GM12864 (cell line): ENCODE data around the gene DICER1.
"Not testable (repeated sequence)": the region's sequence is repeated elsewhere in the genome, so short reads cannot be mapped to it uniquely, and the experiment has no call there.

Experiments used
- DNase-seq: peaks from one replicate; pipeline ENCODE4 v3.0.0-alpha.2; 2011; ENCODE audit warnings: low read depth
- H3K4me3 ChIP-seq: 2 replicates; pipeline ENCODE4 v1.5.1; 2011; ENCODE audit warnings: mild to moderate bottlenecking, low read depth, low read length, control low read depth
- TF ChIP-seq, protein P1 (sequence below): IDR thresholded peaks from 2 replicates; pipeline ENCODE4 v1.5.1; 2011; ENCODE audit warnings: low read depth, mild to moderate bottlenecking, moderate library complexity, low read length, control low read depth, inconsistent platforms; ENCODE audit errors: missing control alignments

DICER1 gene

DNA sequence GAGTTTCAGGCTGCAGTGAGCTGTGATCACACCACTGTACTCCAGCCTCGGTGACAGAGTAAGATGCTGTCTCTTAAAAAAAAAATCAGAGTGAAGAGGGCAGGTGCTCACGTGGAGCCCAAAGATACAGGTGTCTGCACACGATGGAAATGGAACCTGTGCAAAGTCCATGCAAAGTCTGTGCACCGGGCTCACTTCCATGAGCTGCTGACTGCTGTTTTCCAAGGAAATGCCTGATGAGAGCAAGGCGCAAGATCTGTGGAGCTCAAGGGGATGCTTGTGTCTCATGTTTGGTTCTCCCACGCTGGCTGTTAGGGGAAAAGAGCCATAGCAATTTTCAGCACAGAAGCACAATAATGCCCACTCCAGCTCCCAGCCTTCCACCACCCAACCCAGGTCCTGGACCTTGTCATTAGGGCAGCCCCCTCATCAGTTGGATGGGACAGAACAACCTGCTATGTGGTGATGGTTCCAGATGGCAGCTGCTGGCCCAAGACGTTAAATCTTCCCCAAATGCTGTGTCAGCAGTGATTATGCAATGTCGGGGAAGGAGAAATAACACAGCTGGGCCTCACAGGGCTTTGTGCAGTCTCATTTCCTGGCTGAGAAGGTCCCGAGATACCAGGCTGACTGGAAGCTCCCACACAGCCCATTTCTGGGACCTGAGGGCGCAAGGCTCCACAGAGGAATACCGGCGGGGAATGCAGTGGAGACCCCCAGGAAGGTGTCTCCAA is 27.9 kb upstream of the DICER1 start:
- H3K4me3 ChIP-seq = no peak overlapping the region
- TF ChIP-seq, protein P1, sequence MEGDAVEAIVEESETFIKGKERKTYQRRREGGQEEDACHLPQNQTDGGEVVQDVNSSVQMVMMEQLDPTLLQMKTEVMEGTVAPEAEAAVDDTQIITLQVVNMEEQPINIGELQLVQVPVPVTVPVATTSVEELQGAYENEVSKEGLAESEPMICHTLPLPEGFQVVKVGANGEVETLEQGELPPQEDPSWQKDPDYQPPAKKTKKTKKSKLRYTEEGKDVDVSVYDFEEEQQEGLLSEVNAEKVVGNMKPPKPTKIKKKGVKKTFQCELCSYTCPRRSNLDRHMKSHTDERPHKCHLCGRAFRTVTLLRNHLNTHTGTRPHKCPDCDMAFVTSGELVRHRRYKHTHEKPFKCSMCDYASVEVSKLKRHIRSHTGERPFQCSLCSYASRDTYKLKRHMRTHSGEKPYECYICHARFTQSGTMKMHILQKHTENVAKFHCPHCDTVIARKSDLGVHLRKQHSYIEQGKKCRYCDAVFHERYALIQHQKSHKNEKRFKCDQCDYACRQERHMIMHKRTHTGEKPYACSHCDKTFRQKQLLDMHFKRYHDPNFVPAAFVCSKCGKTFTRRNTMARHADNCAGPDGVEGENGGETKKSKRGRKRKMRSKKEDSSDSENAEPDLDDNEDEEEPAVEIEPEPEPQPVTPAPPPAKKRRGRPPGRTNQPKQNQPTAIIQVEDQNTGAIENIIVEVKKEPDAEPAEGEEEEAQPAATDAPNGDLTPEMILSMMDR = no peak
- DNase-seq = no peak

DNA sequence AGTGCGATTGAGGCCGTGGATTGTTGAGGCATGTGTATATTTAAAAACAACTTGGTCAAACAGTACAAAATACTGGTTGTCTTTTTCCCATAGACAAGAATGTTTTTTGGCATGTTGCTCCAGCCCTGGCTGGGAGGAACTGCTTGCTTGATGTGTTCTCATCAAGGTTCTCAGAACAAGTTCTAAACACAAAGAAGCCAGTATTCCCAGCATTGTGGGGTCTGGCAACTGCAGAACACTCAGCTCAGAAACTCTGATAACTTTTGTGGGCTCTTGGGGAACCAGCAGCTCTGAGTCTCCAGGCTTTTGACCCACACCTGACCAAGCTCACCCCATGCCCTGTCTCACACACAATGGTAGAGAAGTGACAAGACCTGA is 27.1 kb upstream of the DICER1 start:
- H3K4me3 ChIP-seq = no peak overlapping the region
- DNase-seq = no peak
- TF ChIP-seq, protein P1 = no peak

DNA sequence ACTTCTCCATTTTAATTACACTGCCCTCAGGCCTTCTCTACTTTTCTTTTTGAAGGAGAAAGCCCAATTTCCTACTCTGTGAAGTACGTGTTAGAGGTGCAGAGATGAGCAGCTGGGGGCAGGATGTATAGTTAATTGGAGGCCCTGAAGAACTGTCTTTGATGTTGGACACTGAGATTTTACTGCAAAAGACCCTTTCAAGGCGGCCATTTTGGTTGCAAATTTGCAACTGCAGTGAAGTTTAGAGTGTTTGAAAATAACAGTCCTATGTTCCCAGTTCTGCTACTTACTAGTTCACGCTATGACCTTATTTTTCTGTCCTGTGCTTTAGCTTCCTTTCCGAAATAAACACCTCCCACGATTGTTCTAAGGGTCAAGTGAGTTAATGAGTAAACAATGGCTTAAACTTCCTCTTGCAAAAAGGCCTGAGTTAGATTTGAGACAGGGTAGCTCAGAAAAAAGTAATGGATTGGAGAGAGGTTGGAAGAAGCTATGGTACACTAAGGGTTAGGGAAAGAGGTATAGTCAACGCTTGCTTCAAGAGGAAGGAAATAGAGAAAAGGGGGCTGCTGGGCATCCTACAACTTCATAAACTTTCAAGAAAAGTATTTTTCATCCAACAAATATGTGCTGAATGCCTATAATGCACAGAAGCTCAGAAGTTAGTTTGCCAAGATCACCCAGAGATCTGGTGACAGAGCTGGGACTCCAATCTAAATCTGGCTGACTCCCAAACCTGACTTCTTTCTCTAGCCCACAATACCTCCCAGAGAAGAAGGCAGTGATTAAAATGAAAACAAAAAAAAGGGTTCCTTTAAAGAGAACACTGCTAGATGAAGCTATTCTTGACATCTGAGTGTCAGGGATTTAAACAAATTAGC is 26.4 kb upstream of the DICER1 start:
- DNase-seq = no peak
- TF ChIP-seq, protein P1 = no peak
- H3K4me3 ChIP-seq = no peak overlapping the region

DNA sequence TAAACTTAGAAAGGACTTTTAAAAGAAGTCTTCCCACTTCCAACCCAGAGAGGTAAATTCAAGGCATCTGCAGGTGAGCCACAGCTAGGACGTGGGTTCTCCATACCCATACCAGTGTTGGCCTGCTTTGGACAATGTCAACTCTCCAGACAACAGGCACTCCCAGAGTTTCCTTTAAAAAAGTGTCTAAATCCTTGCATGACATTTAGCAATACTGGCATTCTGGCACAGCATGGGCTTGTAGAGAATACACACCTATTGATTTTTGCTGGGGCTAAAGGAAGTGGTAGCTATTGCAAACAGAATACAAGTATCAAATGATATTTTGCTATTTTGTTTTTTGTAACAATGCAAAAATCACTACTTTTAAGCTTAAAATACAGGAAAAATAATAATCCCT is 25.8 kb upstream of the DICER1 start:
- no peak for DNase-seq
- TF ChIP-seq, protein P1 = no peak
- no peak overlapping the region for H3K4me3 ChIP-seq

DNA sequence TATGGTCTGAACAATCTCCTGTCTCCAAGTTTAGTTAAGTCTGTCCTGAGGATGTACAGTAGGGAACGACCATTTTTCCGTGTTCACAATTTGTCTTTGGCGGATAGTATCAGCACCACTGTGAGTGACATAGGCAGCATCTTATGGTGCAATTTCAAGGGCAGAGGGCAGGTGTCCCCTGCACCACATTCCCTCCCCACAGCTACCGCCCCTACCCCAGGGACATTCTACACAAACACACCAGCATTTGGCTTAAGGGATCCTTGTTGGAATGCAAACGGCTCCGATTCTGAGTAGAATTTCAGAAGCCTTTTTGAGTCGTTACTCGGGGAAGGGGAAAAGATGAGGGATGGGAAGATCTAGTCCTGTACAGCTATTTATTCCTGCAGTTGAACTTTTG is 25.1 kb upstream of the DICER1 start:
- H3K4me3 ChIP-seq = no peak overlapping the region
- TF ChIP-seq, protein P1 = no peak
- no peak for DNase-seq

DNA sequence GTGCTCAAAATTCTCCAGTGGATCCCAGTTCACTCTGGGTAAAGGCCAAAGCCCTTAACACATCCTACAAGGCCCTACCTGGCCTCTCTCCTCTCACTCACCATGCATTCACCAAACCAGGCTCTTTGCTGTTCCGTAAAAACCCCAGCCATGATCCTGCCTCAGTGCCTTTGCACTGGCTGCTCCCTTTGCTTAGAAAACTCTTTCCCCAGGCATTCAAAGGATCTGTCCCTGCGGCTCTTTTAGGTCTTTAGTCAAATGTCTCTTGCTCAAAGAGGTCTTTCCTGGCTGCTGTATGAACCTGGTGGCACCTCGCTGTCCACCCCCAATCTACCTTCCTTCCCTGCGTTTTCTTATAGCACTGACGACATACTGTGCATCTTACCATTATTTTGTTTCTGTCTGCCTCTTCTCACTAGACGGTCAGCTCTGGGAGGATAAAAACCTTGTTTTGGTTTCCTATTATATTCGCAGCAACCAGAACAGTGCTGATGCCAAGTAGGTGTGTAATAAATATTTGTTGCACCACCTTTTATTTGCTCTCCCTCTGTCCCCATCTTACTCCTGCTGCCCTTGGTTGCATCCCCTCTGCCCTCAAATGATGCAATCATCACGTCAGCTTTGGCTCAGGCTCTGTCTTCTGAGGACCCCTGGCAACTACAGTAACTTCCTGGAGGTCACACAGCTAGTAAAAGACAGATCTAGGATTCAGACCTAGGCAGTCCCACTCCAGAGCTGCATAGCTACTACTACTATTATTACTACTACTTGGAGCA is 23.8 kb upstream of the DICER1 start:
- TF ChIP-seq, protein P1 = no peak
- DNase-seq = no peak
- H3K4me3 ChIP-seq = no peak overlapping the region

DNA sequence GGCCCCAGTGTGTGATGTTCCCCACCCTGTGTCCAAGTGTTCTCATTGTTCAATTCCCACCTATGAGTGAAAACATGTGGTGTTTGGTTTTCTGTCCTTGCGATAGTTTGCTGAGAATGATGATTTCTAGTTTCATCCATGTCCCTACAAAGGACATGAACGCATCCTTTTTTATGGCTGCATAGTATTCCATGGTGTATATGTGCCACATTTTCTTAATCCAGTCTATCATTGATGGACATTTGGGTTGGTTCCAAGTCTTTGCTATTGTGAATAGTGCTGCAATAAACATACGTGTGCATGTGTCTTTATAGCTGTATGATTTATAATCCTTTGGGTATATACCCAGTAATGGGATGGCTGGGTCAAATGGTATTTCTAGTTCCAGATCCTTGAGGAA is 18.3 kb upstream of the DICER1 start:
- DNase-seq, H3K4me3 ChIP-seq: not testable (repeated sequence)
